ENCODE results near the gene TRANK1.
"Not testable (repeated sequence)": the region's sequence is repeated elsewhere in the genome, so short reads cannot be mapped to it uniquely, and the experiment has no call there.

TRANK1 gene

GRCh38 chr3:36918050-36918449 lies 26.8 kb downstream of the TRANK1 start:
- peak; percentile 54 to 68 for DNase-seq

GRCh38 chr3:36911990-36912804 lies 32.7 kb downstream of the TRANK1 start:
- peak; percentile 64 to 85 for DNase-seq

- DNase-seq: no peak
Measured at GRCh38 chr3:36909666-36910065, 35.2 kb downstream of the TRANK1 start.

GRCh38 chr3:36909181-36909580 lies 35.7 kb downstream of the TRANK1 start:
- no peak for DNase-seq

- DNase-seq: no peak
Measured at GRCh38 chr3:36908647-36909180, 36.1 kb downstream of the TRANK1 start.

- peak; percentile 89 to 93 for DNase-seq
Measured at GRCh38 chr3:36907911-36908646, 36.8 kb downstream of the TRANK1 start.

- peak; percentile 62 to 84 for DNase-seq
Measured at GRCh38 chr3:36906504-36907149, 38.2 kb downstream of the TRANK1 start.

- no peak for DNase-seq
Measured at GRCh38 chr3:36905545-36905944, 39.3 kb downstream of the TRANK1 start.

- DNase-seq: peak; percentile 46 to 56
Measured at GRCh38 chr3:36904641-36905040, 40.2 kb downstream of the TRANK1 start.

- not testable (repeated sequence) for DNase-seq
Measured at GRCh38 chr3:36904065-36904464, 40.8 kb downstream of the TRANK1 start.

GRCh38 chr3:36903119-36903882 lies 41.6 kb downstream of the TRANK1 start:
- no peak for DNase-seq

- DNase-seq: no peak
Measured at GRCh38 chr3:36901588-36901987, 43.3 kb downstream of the TRANK1 start.

- DNase-seq: no peak
Measured at GRCh38 chr3:36900474-36901443, 44.1 kb downstream of the TRANK1 start.

GRCh38 chr3:36895496-36896409 lies 49.1 kb downstream of the TRANK1 start:
- DNase-seq: peak; percentile 43 to 76

GRCh38 chr3:36894914-36895313 lies 49.9 kb downstream of the TRANK1 start:
- peak; percentile 55 to 79 for DNase-seq

GRCh38 chr3:36893826-36894225 lies 51.0 kb downstream of the TRANK1 start:
- DNase-seq: peak in 1 of 2 donors; percentile 59

- peak; percentile 81 to 87 for DNase-seq
Measured at GRCh38 chr3:36893137-36893557, 51.7 kb downstream of the TRANK1 start.

- DNase-seq: no peak
Measured at GRCh38 chr3:36892457-36893136, 52.3 kb downstream of the TRANK1 start.

GRCh38 chr3:36891701-36892160 lies 53.1 kb downstream of the TRANK1 start:
- no peak for DNase-seq
